Tibial nerve (tissue), 3 donors: ENCODE data around the gene RPS4Y2.

Experiments
- CTCF ChIP-seq, 5 experiments: fragments of 200-600 bp in 3 of 5; fragments of 450-650 bp in 2 of 5; sonication (generic) in 3 of 5; IDR thresholded peaks; one replicate each; pipeline ENCODE4 v1.5.1; 2016 to 2019; ENCODE audit warnings: antibody characterized with exemption in 5 of 5, mild to moderate bottlenecking in 3 of 5, moderate library complexity in 2 of 5
- POLR2A ChIP-seq, 2 donors: fragments of 450-650 bp; IDR thresholded peaks; one replicate each; pipeline ENCODE4 v1.6.1; 2017; ENCODE audit warnings: antibody characterized with exemption in 2 of 2, mild to moderate bottlenecking in 2 of 2, moderate library complexity in 2 of 2

GRCh38 chrY:20814794-20815193, 58.9 kb downstream of the RPS4Y2 start:
- TF ChIP-seq CTCF (IDR thresholded peaks at IDR 0.05) (no peak), POLR2A (IDR thresholded peaks at IDR 0.05) (no peak)
